Measurements from ENCODE around the gene DNMT3B. TPM values are rescaled to one million over a fixed set of nuclear protein-coding genes. Genes with fewer than 3 reads are reported as not detected.

Gene DNMT3B
- polyA plus RNA-seq, 3 donors, result 0.39 to 0.44 TPM; not detected in 1

GRCh38 chr20:32798046-32798981 is 36.1 kb downstream of the DNMT3B start:
- no peak for DNase-seq
- no peak overlapping the region for H3K4me3 Mint-ChIP-seq
- no peaks in the 10 kb centered on the region for H3K9me3 Mint-ChIP-seq
- H3K4me3 ChIP-seq (replicated peaks in 1 of 3; ENCODE audit: low read depth in 2 of 3, low read length in 3 of 3), result no peak overlapping the region
- peaks cover 12 to 26% of the 10 kb centered on the region in 2 donors for H3K36me3 Mint-ChIP-seq
- H3K9ac ChIP-seq (ENCODE audit: insufficient read depth, low read length, poor library complexity, severe bottlenecking), result no peak overlapping the region
- no peaks in the 10 kb centered on the region for H3K27me3 ChIP-seq (ENCODE audit: control insufficient read depth in 2 of 2, insufficient read depth in 2 of 2, low read length in 2 of 2)
- H3K79me2 ChIP-seq (ENCODE audit: insufficient read depth, low read length), result no peaks in the 10 kb centered on the region
- H3K4me2 ChIP-seq (replicated peaks; ENCODE audit: extremely low read depth, low read length, poor library complexity, severe bottlenecking), result no peak overlapping the region
- peaks cover 0 to under 1% (median 0%) of the 10 kb centered on the region in 3 donors for H3K27me3 Mint-ChIP-seq (ENCODE audit: low read depth in 3 of 3)
- H3K36me3 ChIP-seq (replicated peaks in 1 of 2; ENCODE audit: control insufficient read depth in 1 of 2, insufficient read depth in 2 of 2, low read length in 2 of 2), result peaks cover 0 to 17% of the 10 kb centered on the region in 2 donors
- intact Hi-C loops (cut with micrococcal nuclease), result loop anchor here in 1 of 2 donors (10.0 kb wide), 1 partner anchor 496 kb away; no protein-coding TSS in a partner anchor
- no peak overlapping the region for H3K27ac ChIP-seq (ENCODE audit: low read depth in 1 of 2, low read length in 2 of 2)
- H3K9me3 ChIP-seq (replicated peaks in 1 of 2; ENCODE audit: control insufficient read depth in 1 of 2, insufficient read depth in 1 of 2, low read length in 2 of 2), result no peaks in the 10 kb centered on the region
- TF ChIP-seq, protein P1, sequence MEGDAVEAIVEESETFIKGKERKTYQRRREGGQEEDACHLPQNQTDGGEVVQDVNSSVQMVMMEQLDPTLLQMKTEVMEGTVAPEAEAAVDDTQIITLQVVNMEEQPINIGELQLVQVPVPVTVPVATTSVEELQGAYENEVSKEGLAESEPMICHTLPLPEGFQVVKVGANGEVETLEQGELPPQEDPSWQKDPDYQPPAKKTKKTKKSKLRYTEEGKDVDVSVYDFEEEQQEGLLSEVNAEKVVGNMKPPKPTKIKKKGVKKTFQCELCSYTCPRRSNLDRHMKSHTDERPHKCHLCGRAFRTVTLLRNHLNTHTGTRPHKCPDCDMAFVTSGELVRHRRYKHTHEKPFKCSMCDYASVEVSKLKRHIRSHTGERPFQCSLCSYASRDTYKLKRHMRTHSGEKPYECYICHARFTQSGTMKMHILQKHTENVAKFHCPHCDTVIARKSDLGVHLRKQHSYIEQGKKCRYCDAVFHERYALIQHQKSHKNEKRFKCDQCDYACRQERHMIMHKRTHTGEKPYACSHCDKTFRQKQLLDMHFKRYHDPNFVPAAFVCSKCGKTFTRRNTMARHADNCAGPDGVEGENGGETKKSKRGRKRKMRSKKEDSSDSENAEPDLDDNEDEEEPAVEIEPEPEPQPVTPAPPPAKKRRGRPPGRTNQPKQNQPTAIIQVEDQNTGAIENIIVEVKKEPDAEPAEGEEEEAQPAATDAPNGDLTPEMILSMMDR (IDR thresholded peaks at IDR 0.05), result no peak
- no peaks in the 10 kb centered on the region for H3K4me1 ChIP-seq (ENCODE audit: control insufficient read depth in 1 of 2, insufficient read depth in 2 of 2, low read length in 2 of 2)
- 100% methylated on average over 17 of the region's 23 CpGs for WGBS (ENCODE audit: insufficient coverage)
- peak overlapping the region in 1 of 7 donors; percentile 18 for H3K27ac Mint-ChIP-seq
- peaks cover under 1% of the 10 kb centered on the region for H3K4me1 Mint-ChIP-seq
- no peak overlapping the region for H2AFZ ChIP-seq (ENCODE audit: insufficient read depth, low read depth, low read length, poor library complexity, severe bottlenecking)
- H4K20me1 ChIP-seq (ENCODE audit: insufficient read depth, low read length), result no peaks in the 10 kb centered on the region

GRCh38 chr20:32803092-32803491 is 40.9 kb downstream of the DNMT3B start:
- 88% methylated on average over 1 of the region's 2 CpGs for WGBS (ENCODE audit: insufficient coverage)
- Histone ChIP-seq H2AFZ (ENCODE audit: insufficient read depth, low read depth, low read length, poor library complexity, severe bottlenecking) (no peak overlapping the region), H3K9ac (ENCODE audit: insufficient read depth, low read length, poor library complexity, severe bottlenecking) (no peak overlapping the region), H3K27me3 (ENCODE audit: control insufficient read depth in 2 of 2, insufficient read depth in 2 of 2, low read length in 2 of 2) (no peaks in the 10 kb centered on the region), H4K20me1 (ENCODE audit: insufficient read depth, low read length) (no peaks in the 10 kb centered on the region), H3K36me3 (replicated peaks in 1 of 2; ENCODE audit: control insufficient read depth in 1 of 2, insufficient read depth in 2 of 2, low read length in 2 of 2) (peaks cover 0 to 19% of the 10 kb centered on the region in 2 donors), H3K27ac (ENCODE audit: low read depth in 1 of 2, low read length in 2 of 2) (no peak overlapping the region), H3K4me2 (replicated peaks; ENCODE audit: extremely low read depth, low read length, poor library complexity, severe bottlenecking) (no peak overlapping the region), H3K79me2 (ENCODE audit: insufficient read depth, low read length) (no peaks in the 10 kb centered on the region), H3K4me1 (ENCODE audit: control insufficient read depth in 1 of 2, insufficient read depth in 2 of 2, low read length in 2 of 2) (peaks cover 0 to 5% of the 10 kb centered on the region in 2 donors), H3K9me3 (replicated peaks in 1 of 2; ENCODE audit: control insufficient read depth in 1 of 2, insufficient read depth in 1 of 2, low read length in 2 of 2) (no peaks in the 10 kb centered on the region), H3K4me3 (replicated peaks in 1 of 3; ENCODE audit: low read depth in 2 of 3, low read length in 3 of 3) (no peak overlapping the region)
- H3K9me3 Mint-ChIP-seq, result no peaks in the 10 kb centered on the region
- H3K27me3 Mint-ChIP-seq (ENCODE audit: low read depth in 3 of 3), result no peaks in the 10 kb centered on the region
- no peak overlapping the region for H3K4me3 Mint-ChIP-seq
- no peak overlapping the region for H3K27ac Mint-ChIP-seq
- peaks cover 5 to 27% of the 10 kb centered on the region in 2 donors for H3K36me3 Mint-ChIP-seq
- peaks cover 6% of the 10 kb centered on the region for H3K4me1 Mint-ChIP-seq
- TF ChIP-seq, protein P1 (IDR thresholded peaks at IDR 0.05), result no peak
- intact Hi-C loops (cut with micrococcal nuclease), result no loop called here
- DNase-seq, result no peak
